ENCODE results near the gene KLHL21. TPM values are rescaled to one million over a fixed set of nuclear protein-coding genes. Genes with fewer than 3 reads are reported as not detected.

Gene KLHL21
- total RNA-seq, 2 donors from 2014 or later: 22.9 to 38.9 TPM

GRCh38 chr1:6554907-6555778 is 47.5 kb downstream of the KLHL21 start, which contains the start of gene TAS1R1:
TAS1R1 (plus strand) TSS chr1:6555307; CDS start chr1:6555374, 67 bp downstream.
- Mint-ChIP-seq H3K27ac (peak within 1 kb of the TSS in 1 of 2 donors; percentile 70), H3K36me3 (no peaks in the 10 kb centered on the region), H3K9me3 (no peaks in the 10 kb centered on the region)
- DNase-seq (ENCODE audit: low spot score in 2 of 2) (no peak), ATAC-seq (no peak)

- Mint-ChIP-seq H3K36me3 (no peaks in the 10 kb centered on the region), H3K9me3 (no peaks in the 10 kb centered on the region), H3K27ac (peak within 1 kb of the TSS; percentile 70 to 96)
- ATAC-seq (peak; percentile 99), DNase-seq (ENCODE audit: low spot score in 2 of 2) (peak; percentile 95 to 98)
Measured at GRCh38 chr1:6554031-6554906, 48.4 kb downstream of the KLHL21 start, which contains the start of gene NOL9. NOL9 (minus strand) TSS chr1:6554513; CDS start chr1:6554502, 11 bp downstream.

GRCh38 chr1:6547301-6547700 is 55.4 kb downstream of the KLHL21 start:
- ATAC-seq (no peak), DNase-seq (ENCODE audit: low spot score in 2 of 2) (no peak)
- H3K36me3 Mint-ChIP-seq: peaks cover 17 to 25% of the 10 kb centered on the region in 2 donors
- no peaks in the 10 kb centered on the region for H3K9me3 Mint-ChIP-seq
- peak overlapping the region; percentile 80 to 88 for H3K27ac Mint-ChIP-seq

DNA sequence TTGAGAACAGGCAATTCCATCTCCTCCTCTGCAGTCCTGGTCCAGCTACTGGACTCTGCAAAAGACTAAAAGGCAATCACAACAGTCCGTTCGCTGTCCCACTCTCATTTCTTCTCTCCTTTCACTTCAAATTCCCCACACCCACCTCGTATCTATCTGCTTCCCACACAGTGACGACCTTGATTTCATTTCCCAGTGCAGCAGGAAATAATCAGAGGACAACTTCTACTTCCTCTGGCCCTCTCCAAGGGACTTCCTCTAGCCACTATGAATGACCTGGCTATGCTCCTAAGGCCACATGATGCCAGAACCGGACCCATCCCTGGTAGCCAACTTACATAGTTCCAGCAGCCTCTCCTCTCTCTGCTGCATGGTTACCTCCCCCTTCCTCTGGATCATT is 56.3 kb downstream of the KLHL21 start:
- ATAC-seq (no peak), DNase-seq (ENCODE audit: low spot score in 2 of 2) (no peak)
- Mint-ChIP-seq H3K36me3 (peaks cover 17 to 25% of the 10 kb centered on the region in 2 donors), H3K27ac (peak overlapping the region; percentile 80 to 88), H3K9me3 (no peaks in the 10 kb centered on the region)

DNA sequence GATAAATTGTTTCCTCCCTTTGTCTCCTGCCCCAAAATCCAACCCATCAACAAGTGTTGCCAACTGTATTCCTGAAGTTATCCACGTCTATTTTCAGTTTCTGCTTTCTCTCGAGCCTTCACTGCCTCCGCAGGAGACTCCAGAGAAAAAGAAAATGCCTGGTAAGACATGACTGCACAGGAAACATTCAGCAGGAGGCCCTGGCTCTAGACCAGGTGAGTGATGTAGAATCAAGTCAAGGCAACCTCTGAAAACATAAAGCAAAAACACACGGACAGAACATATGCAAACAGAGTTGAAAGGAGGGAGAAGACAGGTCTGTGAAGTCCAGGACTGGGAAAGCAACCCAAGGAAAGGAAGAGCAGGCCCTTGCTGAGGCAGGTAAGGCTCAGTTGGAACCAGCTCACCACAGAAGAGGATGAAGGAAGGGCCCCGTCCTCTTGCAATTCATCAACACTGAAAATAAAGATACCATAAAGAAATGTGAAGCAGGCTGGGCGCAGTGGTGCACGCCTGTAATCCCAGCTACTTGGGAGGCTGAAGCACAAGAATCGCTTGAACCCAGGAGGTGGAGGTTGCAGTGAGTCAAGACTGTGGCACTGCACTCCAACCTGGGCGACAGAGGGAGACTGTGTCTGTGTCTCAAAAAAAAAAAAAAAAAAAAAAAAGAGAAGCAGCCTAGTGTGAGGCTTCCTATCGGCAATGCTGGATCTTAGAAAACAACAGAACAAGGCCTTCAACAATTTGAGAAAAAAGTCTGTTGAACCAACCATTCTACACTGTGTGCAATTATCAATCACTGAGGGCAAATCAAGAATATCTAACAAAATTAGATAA is 57.2 kb downstream of the KLHL21 start:
- ATAC-seq: peak; percentile 46 to 58
- DNase-seq (ENCODE audit: low spot score in 2 of 2): no peak
- Mint-ChIP-seq H3K27ac (peak overlapping the region; percentile 56 to 82), H3K9me3 (no peaks in the 10 kb centered on the region), H3K36me3 (peaks cover 17 to 25% of the 10 kb centered on the region in 2 donors)

DNA sequence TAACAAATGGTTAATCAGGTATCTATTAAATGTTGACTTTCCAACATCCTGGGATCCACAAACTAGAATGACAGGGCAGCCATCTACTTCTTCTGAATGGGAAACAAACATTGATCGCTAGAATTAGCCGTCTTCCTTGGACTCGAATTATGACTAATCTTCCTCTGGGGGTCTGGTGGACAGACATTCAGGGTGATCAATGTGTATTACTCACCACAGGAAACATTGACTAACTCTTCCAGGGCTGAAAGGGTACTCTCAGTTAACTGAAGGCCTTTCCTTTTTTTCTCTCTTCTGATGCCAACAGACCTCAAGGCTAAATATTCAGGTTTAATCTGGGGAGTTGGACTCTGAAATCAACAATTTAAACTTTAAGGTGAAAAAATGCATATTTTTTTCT is 57.8 kb downstream of the KLHL21 start:
- H3K9me3 Mint-ChIP-seq: no peaks in the 10 kb centered on the region
- DNase-seq (ENCODE audit: low spot score in 2 of 2): no peak
- H3K36me3 Mint-ChIP-seq: peaks cover 17 to 25% of the 10 kb centered on the region in 2 donors
- H3K27ac Mint-ChIP-seq: peak overlapping the region; percentile 56 to 82
- ATAC-seq: peak; percentile 67 to 91

Other genes starting within 250 kb of the KLHL21 start
- 10 to 100 TPM; 46.0 to 75.8 TPM for gene ACOT7, start 209.1 kb downstream of the KLHL21 start, total RNA-seq
- 1 to 10 TPM in 1 of 2 donors, under 1 TPM in 1; 0.35 to 1.1 TPM for gene HES2, start 182.9 kb downstream of the KLHL21 start, total RNA-seq
- gene ESPN, start 178.1 kb downstream of the KLHL21 start, total RNA-seq: 1 to 10 TPM in 1 of 2 donors, under 1 TPM in 1; 0.89 to 1.9 TPM
- 10 to 100 TPM; 68.0 to 88.5 TPM for gene TNFRSF25, start 136.7 kb downstream of the KLHL21 start, total RNA-seq
- gene PLEKHG5, start 111.2 kb downstream of the KLHL21 start, total RNA-seq: 1 to 10 TPM; 2.8 to 3.9 TPM
- 10 to 100 TPM; 37.5 to 42.1 TPM for gene NOL9, start 48.4 kb downstream of the KLHL21 start, total RNA-seq
- not detected for gene TAS1R1, start 47.6 kb downstream of the KLHL21 start, total RNA-seq
- 10 to 100 TPM; 22.8 to 25.8 TPM for gene ZBTB48, start 22.9 kb downstream of the KLHL21 start, total RNA-seq
- gene PHF13, start 10.9 kb upstream of the KLHL21 start, total RNA-seq: 10 to 100 TPM; 15.5 to 33.4 TPM
- 10 to 100 TPM; 20.2 to 52.6 TPM for gene THAP3, start 22.0 kb upstream of the KLHL21 start, total RNA-seq
- gene DNAJC11, start 98.9 kb upstream of the KLHL21 start, total RNA-seq: 10 to 100 TPM; 23.4 to 61.3 TPM
- gene CAMTA1, start 182.6 kb upstream of the KLHL21 start, total RNA-seq: 10 to 100 TPM; 50.4 to 76.4 TPM

Measured in activated naive CD4-positive, alpha-beta T cell treated with anti-CD3 and anti-CD28 coated beads, Interleukin-2, amount 50 U/mL, for 72 hours (primary cell).